HEK293T (cell line): ENCODE measurements around the gene THSD7B.

Experiments used
- CTCF ChIA-PET: fragments of 350-600 bp; formaldehyde crosslinking; extraction: SDS; loops from one replicate; lab custom pipeline; 2021; ENCODE audit warnings: antibody characterized with exemption, inconsistent platforms; lab: Yijun Ruan, JAX
- POLR2A ChIA-PET: fragments of 350-600 bp; formaldehyde crosslinking; extraction: SDS; loops from one replicate; lab custom pipeline; 2020; ENCODE audit warnings: antibody characterized with exemption, inconsistent platforms; lab: Yijun Ruan, JAX
- DNase-seq: peaks from one replicate; pipeline ENCODE4 v3.0.0; 2012; ENCODE audit warnings: mixed read lengths; ENCODE audit errors: extremely low spot score
- ARNT ChIP-seq: fragments of 450-650 bp; IDR thresholded peaks from 2 replicates; pipeline ENCODE4 v1.6.1; 2017; ENCODE audit warnings: mild to moderate bottlenecking
- BHLHE40 ChIP-seq: fragments of 450-650 bp; IDR thresholded peaks from 2 replicates; pipeline ENCODE4 v1.6.1; 2016; ENCODE audit warnings: mild to moderate bottlenecking, moderate library complexity, borderline replicate concordance
- CTBP1 ChIP-seq: fragments of 450-650 bp; IDR thresholded peaks from 2 replicates; pipeline ENCODE4 v1.6.1; 2016; ENCODE audit warnings: borderline replicate concordance
- ELF4 ChIP-seq: fragments of 450-650 bp; IDR thresholded peaks from 2 replicates; pipeline ENCODE4 v1.6.1; 2017; ENCODE audit warnings: antibody characterized with exemption
- FOXA1 ChIP-seq: fragments of 450-650 bp; IDR thresholded peaks from 2 replicates; pipeline ENCODE4 v1.6.1; 2016; ENCODE audit warnings: mild to moderate bottlenecking
- FOXK2 ChIP-seq: fragments of 450-650 bp; IDR thresholded peaks from 2 replicates; pipeline ENCODE4 v1.6.1; 2016; ENCODE audit warnings: mild to moderate bottlenecking
- FOXM1 ChIP-seq: fragments of 450-650 bp; IDR thresholded peaks from 2 replicates; pipeline ENCODE4 v1.6.1; 2017; ENCODE audit warnings: mild to moderate bottlenecking, borderline replicate concordance
- HDGF ChIP-seq: fragments of 450-650 bp; IDR thresholded peaks from 2 replicates; pipeline ENCODE4 v1.6.1; 2017; ENCODE audit warnings: antibody characterized with exemption, borderline replicate concordance
- L3MBTL2 ChIP-seq: fragments of 450-650 bp; conservative IDR thresholded peaks from 2 replicates; pipeline ENCODE4 v1.6.1; 2016; ENCODE audit warnings: mild to moderate bottlenecking
- LEF1 ChIP-seq: fragments of 450-650 bp; IDR thresholded peaks from 2 replicates; pipeline ENCODE4 v1.6.1; 2017; ENCODE audit warnings: mild to moderate bottlenecking, borderline replicate concordance
- NFRKB ChIP-seq: fragments of 450-650 bp; IDR thresholded peaks from 2 replicates; pipeline ENCODE4 v1.6.1; 2016; ENCODE audit warnings: mild to moderate bottlenecking, moderate library complexity
- PKNOX1 ChIP-seq: fragments of 450-650 bp; IDR thresholded peaks from 2 replicates; pipeline ENCODE4 v1.6.1; 2016
- SP1 ChIP-seq: fragments of 450-650 bp; IDR thresholded peaks from 2 replicates; pipeline ENCODE4 v1.6.1; 2017
- SUZ12 ChIP-seq: fragments of 450-650 bp; IDR thresholded peaks from 2 replicates; pipeline ENCODE4 v1.6.1; 2016; ENCODE audit warnings: mild to moderate bottlenecking
- TARDBP ChIP-seq: fragments of 450-650 bp; IDR thresholded peaks from 2 replicates; pipeline ENCODE4 v1.6.1; 2016
- ZNF384 ChIP-seq: fragments of 450-650 bp; IDR thresholded peaks from 2 replicates; pipeline ENCODE4 v1.6.1; 2016

Gene THSD7B

GRCh38 chr2:137339051-137339450, 573.7 kb downstream of the THSD7B start:
- POLR2A ChIA-PET: no interaction called here
- DNase-seq: no peak
- CTCF ChIA-PET: no interaction called here
- no peak for TF ChIP-seq TARDBP
- no peak for TF ChIP-seq HDGF
- no peak for TF ChIP-seq ELF4
- TF ChIP-seq FOXM1: no peak
- no peak for TF ChIP-seq FOXK2
- TF ChIP-seq CTBP1: no peak
- TF ChIP-seq ZNF384: no peak
- TF ChIP-seq NFRKB: no peak
- TF ChIP-seq PKNOX1: no peak
- no peak for TF ChIP-seq L3MBTL2
- no peak for TF ChIP-seq SUZ12

- DNase-seq: no peak
- CTCF ChIA-PET: no interaction called here
- TF ChIP-seq TARDBP: no peak
- TF ChIP-seq NFRKB: no peak
- no peak for TF ChIP-seq ELF4
- no peak for TF ChIP-seq FOXA1
- TF ChIP-seq FOXM1: no peak
- no peak for TF ChIP-seq FOXK2
- no peak for TF ChIP-seq PKNOX1
- no peak for TF ChIP-seq HDGF
- TF ChIP-seq L3MBTL2: no peak
- no peak for TF ChIP-seq CTBP1
- no peak for TF ChIP-seq BHLHE40
- TF ChIP-seq ZNF384: no peak
- TF ChIP-seq SUZ12: no peak
- POLR2A ChIA-PET: no interaction called here
Measured at GRCh38 chr2:137345994-137346393, 580.6 kb downstream of the THSD7B start.

- DNase-seq: no peak
- CTCF ChIA-PET: no interaction called here
- POLR2A ChIA-PET: no interaction called here
Measured at GRCh38 chr2:137348301-137348700, 583.0 kb downstream of the THSD7B start.

GRCh38 chr2:137357634-137358033, 592.3 kb downstream of the THSD7B start:
- DNase-seq: no peak
- POLR2A ChIA-PET: no interaction called here
- CTCF ChIA-PET: no interaction called here
- TF ChIP-seq TARDBP (no peak), PKNOX1 (no peak), NFRKB (no peak), SUZ12 (no peak), ZNF384 (no peak), ELF4 (no peak), LEF1 (no peak), HDGF (no peak), ARNT (no peak), SP1 (no peak), CTBP1 (no peak), BHLHE40 (no peak)

More at GRCh38 chr2:137348301-137348700, 583.0 kb downstream of the THSD7B start:
- no peak for TF ChIP-seq FOXA1

GRCh38 chr2:137367361-137367760, 602.0 kb downstream of the THSD7B start:
- DNase-seq: no peak
- CTCF ChIA-PET: no interaction called here
- POLR2A ChIA-PET: no interaction called here
- TF ChIP-seq FOXK2: no peak
- TF ChIP-seq ELF4: no peak
- TF ChIP-seq ARNT: no peak
- TF ChIP-seq LEF1: no peak
- TF ChIP-seq SUZ12: no peak

GRCh38 chr2:137369106-137369505, 603.8 kb downstream of the THSD7B start:
- CTCF ChIA-PET: no interaction called here
- TF ChIP-seq SUZ12: no peak
- no peak for TF ChIP-seq HDGF
- no peak for TF ChIP-seq ELF4
- TF ChIP-seq LEF1: no peak
- no peak for TF ChIP-seq TARDBP
- TF ChIP-seq BHLHE40: no peak
- no peak for TF ChIP-seq PKNOX1
- TF ChIP-seq CTBP1: no peak
- TF ChIP-seq FOXK2: no peak
- no peak for TF ChIP-seq FOXA1
- POLR2A ChIA-PET: no interaction called here
- no peak for DNase-seq

- DNase-seq: no peak
- ChIA-PET POLR2A (no interaction called here), CTCF (no interaction called here)
- no peak for TF ChIP-seq NFRKB
Measured at GRCh38 chr2:137379186-137379585, 613.8 kb downstream of the THSD7B start.
